HepG2 (cell line): ENCODE results near the gene AP1G1. TPM values are rescaled to one million over a fixed set of nuclear protein-coding genes. Genes with fewer than 3 reads are reported as not detected.

Experiments used
- ATF1 ChIP-seq: IDR thresholded peaks from 2 replicates; pipeline ENCODE4 v1.6.1; 2016; ENCODE audit warnings: mild to moderate bottlenecking, control low read depth
- BCL6 ChIP-seq: IDR thresholded peaks from 2 replicates; pipeline ENCODE4 v1.6.1; 2016; ENCODE audit warnings: missing genetic modification reagents, missing compliant biosample characterization
- MBD4 ChIP-seq: IDR thresholded peaks from 2 replicates; pipeline ENCODE4 v1.6.1; 2012; ENCODE audit warnings: low read length, inconsistent platforms, borderline replicate concordance
- NFYB ChIP-seq: sonication (generic); formaldehyde crosslinking; IDR thresholded peaks from 2 replicates; pipeline ENCODE4 v1.4.0; 2020; ENCODE audit warnings: missing genetic modification reagents
- PCBP1 ChIP-seq: fragments of 200-400 bp; formaldehyde crosslinking; IDR thresholded peaks from 2 replicates; pipeline ENCODE4 v1.6.1; 2017; ENCODE audit warnings: mild to moderate bottlenecking, low read depth, low read length, borderline replicate concordance
- PHF8 ChIP-seq: sonication (generic); formaldehyde crosslinking; IDR thresholded peaks from 2 replicates; pipeline ENCODE4 v1.5.0; 2020; ENCODE audit warnings: missing genetic modification reagents
- TARDBP ChIP-seq: sonication (generic); formaldehyde crosslinking; IDR thresholded peaks from 2 replicates; pipeline ENCODE4 v1.8.0; 2022; ENCODE audit warnings: mild to moderate bottlenecking, missing genetic modification reagents
- TCF12 ChIP-seq, 2 experiments: fragments of 450-650 bp in 1 of 2; sonication (generic) in 1 of 2; formaldehyde crosslinking in 1 of 2; IDR thresholded peaks; 2 replicates each; pipeline versions ENCODE4 v1.6.1 to v1.8.0; 2017 to 2022; ENCODE audit warnings: antibody characterized with exemption in 1 of 2, mild to moderate bottlenecking in 1 of 2, missing genetic modification reagents in 1 of 2, moderate library complexity in 1 of 2
- TCF7L2 ChIP-seq: IDR thresholded peaks from 2 replicates; pipeline ENCODE4 v1.6.1; 2011; ENCODE audit warnings: mild to moderate bottlenecking, low read depth, low read length, moderate library complexity
- TOPORS ChIP-seq: sonication (generic); formaldehyde crosslinking; IDR thresholded peaks from 2 replicates; pipeline ENCODE4 v1.8.0; 2023; ENCODE audit warnings: mild to moderate bottlenecking, missing genetic modification reagents
- XBP1 ChIP-seq: sonication (generic); formaldehyde crosslinking; IDR thresholded peaks from 2 replicates; pipeline ENCODE4 v1.5.0; 2020; ENCODE audit warnings: missing genetic modification reagents
- ZEB1 ChIP-seq: IDR thresholded peaks from 2 replicates; pipeline ENCODE4 v1.6.1; 2012; ENCODE audit warnings: mild to moderate bottlenecking, low read depth, inconsistent platforms; ENCODE audit not compliant: insufficient replicate concordance
- ZNF354B ChIP-seq: sonication (generic); formaldehyde crosslinking; IDR thresholded peaks from 2 replicates; pipeline ENCODE4 v1.8.0; 2022; ENCODE audit warnings: mild to moderate bottlenecking, missing genetic modification reagents
- ZNF644 ChIP-seq: IDR thresholded peaks from 2 replicates; pipeline ENCODE4 v1.6.1; 2016; ENCODE audit warnings: low read depth
- ZNF703 ChIP-seq: sonication (generic); formaldehyde crosslinking; IDR thresholded peaks from 2 replicates; pipeline ENCODE4 v1.5.1; 2020; ENCODE audit warnings: missing genetic modification reagents, mild to moderate bottlenecking, moderate library complexity, borderline replicate concordance
- ZNF788 ChIP-seq: sonication (generic); formaldehyde crosslinking; IDR thresholded peaks from 2 replicates; pipeline ENCODE4 v1.5.0; 2020; ENCODE audit warnings: mild to moderate bottlenecking, missing genetic modification reagents, borderline replicate concordance
- polyA plus RNA-seq, 8 experiments: library from polyadenylated mRNA; depleted of rRNA in 3 of 8; stranded (reverse) in 7 of 8; unstranded in 1 of 8; fragments of >200 nt; fragmentation: Illumina TruSeq in 4 of 8; extraction: Trizol in 4 of 8; gene quantifications; 2 replicates each; pipeline versions ENCODE4 v1.2.1 to v1.2.3, GENCODE V29; 2011 to 2016; ENCODE audit warnings: low read depth in 4 of 8, missing spikeins in 1 of 8, mixed read lengths in 1 of 8; ENCODE audit not compliant: insufficient read depth in 1 of 8
- total RNA-seq, 5 experiments: library from RNA; depleted of rRNA; stranded (reverse); fragments of >200 nt; fragmentation: Illumina TruSeq; extraction: Trizol; gene quantifications; 2 replicates each; pipeline ENCODE4 v1.2.3, GENCODE V29; 2016; ENCODE audit warnings: low read depth in 1 of 5
- TF ChIP-seq, protein P1 (sequence below): sonication (generic); formaldehyde crosslinking; IDR thresholded peaks from 2 replicates; pipeline ENCODE4 v1.5.1; 2020; ENCODE audit warnings: missing genetic modification reagents, mild to moderate bottlenecking, borderline replicate concordance
- TF ChIP-seq, protein P2 (sequence below): sonication (generic); formaldehyde crosslinking; IDR thresholded peaks from 2 replicates; pipeline ENCODE4 v1.4.0; 2020; ENCODE audit warnings: missing genetic modification reagents
- TF ChIP-seq, protein P3 (sequence below): sonication (generic); formaldehyde crosslinking; IDR thresholded peaks from 2 replicates; pipeline ENCODE4 v1.5.0; 2020; ENCODE audit warnings: missing genetic modification reagents

Gene AP1G1
- total and polyA plus RNA-seq, 2 of the 13 experiments (the other 11 are each of a cell fraction or from before 2014, with no cell fraction given): 62.2 to 66.2 TPM

DNA sequence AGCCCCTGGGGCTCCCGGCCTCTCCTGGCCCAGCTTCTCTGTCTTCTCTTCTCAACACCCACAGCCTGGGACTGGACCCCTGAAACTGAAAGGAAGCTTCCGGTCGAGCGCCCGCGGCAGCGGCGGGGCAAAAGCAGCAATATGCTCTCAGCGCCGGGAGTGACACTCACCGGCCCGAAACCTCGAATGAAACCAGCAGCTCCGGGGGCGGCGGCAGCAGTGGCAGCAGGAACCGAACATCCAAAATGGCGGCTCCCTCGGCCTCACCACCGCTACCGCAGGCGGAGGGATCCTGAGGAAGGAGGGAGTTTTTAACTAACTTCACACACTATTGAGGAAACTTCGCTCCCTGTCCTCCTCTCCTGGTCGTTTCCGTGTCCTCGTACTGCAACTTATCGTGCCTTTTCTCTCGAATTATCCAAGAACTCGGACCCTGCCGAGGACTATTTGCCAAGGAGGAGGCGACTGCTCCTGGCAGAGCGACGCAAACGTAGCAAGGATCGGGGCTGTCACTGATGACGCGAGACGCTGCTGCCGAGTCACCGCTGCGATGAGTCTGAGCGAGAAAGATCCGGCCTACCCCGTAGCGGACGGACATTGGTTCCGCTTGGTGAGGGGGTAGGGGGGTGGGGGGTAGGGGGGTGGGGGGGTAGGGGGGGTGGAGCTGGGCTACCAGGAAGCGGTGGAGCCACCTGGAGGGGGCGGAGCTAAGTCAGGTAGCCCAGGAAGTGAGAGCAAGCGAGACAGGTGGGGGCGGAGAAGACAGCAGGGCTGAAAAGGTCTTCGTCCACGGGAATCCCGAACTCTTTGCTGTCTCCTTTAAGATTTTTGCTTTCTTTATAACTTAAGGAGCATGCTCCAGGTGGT is at the start of gene AP1G1 (continued):
- TF ChIP-seq NFYB (CRISPR knock-in tag) (peak; percentile 72), ZNF354B (0 out of 2 replicates have a peak, but pooled peaks have one; percentile 51), PCBP1 (peak; percentile 98), ATF1 (CRISPR knock-in tag) (peak; percentile 99), ZNF703 (CRISPR knock-in tag) (no peak; the same call in 1 of the 2 replicates), MBD4 (no peak), XBP1 (CRISPR knock-in tag) (peak; percentile 87; the same call in 1 of the 2 replicates), ZNF644 (CRISPR knock-in tag) (peak; percentile 55; the same call in 1 of the 2 replicates), TOPORS (CRISPR knock-in tag) (peak; percentile 67; the same call in 1 of the 2 replicates), BCL6 (peak; percentile 54; the same call in 1 of the 2 replicates), TCF7L2 (no peak), TARDBP (peak; percentile 91), ZNF788 (CRISPR knock-in tag) (0 out of 2 replicates have a peak, but pooled peaks have one; percentile 80), ZEB1 (peak; percentile 99), TCF12 (IDR thresholded peaks at IDR 0.05) (no peak), TCF12 (CRISPR knock-in tag; IDR thresholded peaks at IDR 0.05) (0 out of 2 replicates have a peak, but pooled peaks have one; percentile 90), PHF8 (CRISPR knock-in tag) (peak; percentile 95)
- TF ChIP-seq, protein P1, sequence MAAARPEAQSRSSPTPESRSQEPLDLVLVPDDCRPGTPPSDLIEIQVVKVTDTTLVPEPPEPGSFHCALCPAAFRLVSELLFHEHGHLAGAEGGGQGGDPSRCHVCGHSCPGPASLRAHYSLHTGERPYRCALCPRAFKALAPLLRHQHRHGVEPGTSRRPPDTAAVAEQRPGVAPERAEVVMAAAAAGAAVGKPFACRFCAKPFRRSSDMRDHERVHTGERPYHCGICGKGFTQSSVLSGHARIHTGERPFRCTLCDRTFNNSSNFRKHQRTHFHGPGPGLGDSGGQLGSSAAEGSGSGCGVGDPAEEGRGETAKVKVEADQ (CRISPR knock-in tag): no peak
- TF ChIP-seq, protein P2, sequence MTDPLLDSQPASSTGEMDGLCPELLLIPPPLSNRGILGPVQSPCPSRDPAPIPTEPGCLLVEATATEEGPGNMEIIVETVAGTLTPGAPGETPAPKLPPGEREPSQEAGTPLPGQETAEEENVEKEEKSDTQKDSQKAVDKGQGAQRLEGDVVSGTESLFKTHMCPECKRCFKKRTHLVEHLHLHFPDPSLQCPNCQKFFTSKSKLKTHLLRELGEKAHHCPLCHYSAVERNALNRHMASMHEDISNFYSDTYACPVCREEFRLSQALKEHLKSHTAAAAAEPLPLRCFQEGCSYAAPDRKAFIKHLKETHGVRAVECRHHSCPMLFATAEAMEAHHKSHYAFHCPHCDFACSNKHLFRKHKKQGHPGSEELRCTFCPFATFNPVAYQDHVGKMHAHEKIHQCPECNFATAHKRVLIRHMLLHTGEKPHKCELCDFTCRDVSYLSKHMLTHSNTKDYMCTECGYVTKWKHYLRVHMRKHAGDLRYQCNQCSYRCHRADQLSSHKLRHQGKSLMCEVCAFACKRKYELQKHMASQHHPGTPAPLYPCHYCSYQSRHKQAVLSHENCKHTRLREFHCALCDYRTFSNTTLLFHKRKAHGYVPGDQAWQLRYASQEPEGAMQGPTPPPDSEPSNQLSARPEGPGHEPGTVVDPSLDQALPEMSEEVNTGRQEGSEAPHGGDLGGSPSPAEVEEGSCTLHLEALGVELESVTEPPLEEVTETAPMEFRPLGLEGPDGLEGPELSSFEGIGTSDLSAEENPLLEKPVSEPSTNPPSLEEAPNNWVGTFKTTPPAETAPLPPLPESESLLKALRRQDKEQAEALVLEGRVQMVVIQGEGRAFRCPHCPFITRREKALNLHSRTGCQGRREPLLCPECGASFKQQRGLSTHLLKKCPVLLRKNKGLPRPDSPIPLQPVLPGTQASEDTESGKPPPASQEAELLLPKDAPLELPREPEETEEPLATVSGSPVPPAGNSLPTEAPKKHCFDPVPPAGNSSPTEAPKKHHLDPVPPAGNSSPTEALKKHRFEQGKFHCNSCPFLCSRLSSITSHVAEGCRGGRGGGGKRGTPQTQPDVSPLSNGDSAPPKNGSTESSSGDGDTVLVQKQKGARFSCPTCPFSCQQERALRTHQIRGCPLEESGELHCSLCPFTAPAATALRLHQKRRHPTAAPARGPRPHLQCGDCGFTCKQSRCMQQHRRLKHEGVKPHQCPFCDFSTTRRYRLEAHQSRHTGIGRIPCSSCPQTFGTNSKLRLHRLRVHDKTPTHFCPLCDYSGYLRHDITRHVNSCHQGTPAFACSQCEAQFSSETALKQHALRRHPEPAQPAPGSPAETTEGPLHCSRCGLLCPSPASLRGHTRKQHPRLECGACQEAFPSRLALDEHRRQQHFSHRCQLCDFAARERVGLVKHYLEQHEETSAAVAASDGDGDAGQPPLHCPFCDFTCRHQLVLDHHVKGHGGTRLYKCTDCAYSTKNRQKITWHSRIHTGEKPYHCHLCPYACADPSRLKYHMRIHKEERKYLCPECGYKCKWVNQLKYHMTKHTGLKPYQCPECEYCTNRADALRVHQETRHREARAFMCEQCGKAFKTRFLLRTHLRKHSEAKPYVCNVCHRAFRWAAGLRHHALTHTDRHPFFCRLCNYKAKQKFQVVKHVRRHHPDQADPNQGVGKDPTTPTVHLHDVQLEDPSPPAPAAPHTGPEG (CRISPR knock-in tag): no peak
- TF ChIP-seq, protein P3, sequence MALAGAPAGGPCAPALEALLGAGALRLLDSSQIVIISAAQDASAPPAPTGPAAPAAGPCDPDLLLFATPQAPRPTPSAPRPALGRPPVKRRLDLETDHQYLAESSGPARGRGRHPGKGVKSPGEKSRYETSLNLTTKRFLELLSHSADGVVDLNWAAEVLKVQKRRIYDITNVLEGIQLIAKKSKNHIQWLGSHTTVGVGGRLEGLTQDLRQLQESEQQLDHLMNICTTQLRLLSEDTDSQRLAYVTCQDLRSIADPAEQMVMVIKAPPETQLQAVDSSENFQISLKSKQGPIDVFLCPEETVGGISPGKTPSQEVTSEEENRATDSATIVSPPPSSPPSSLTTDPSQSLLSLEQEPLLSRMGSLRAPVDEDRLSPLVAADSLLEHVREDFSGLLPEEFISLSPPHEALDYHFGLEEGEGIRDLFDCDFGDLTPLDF (CRISPR knock-in tag): peak; percentile 62; the same call in 1 of the 2 replicates
